HepG2 (cell line): ENCODE data around the gene HINFP. TPM values are rescaled to one million over a fixed set of nuclear protein-coding genes. Genes with fewer than 3 reads are reported as not detected.

ENCODE experiments used
- ARID4A ChIP-seq: sonication (generic); formaldehyde crosslinking; IDR thresholded peaks from 2 replicates; pipeline ENCODE4 v1.5.0; 2020; ENCODE audit warnings: mild to moderate bottlenecking, missing genetic modification reagents, borderline replicate concordance
- ARNT ChIP-seq: fragments of 450-650 bp; IDR thresholded peaks from 2 replicates; pipeline ENCODE4 v1.6.1; 2017
- GTF3A ChIP-seq: sonication (generic); formaldehyde crosslinking; conservative IDR thresholded peaks from 2 replicates; pipeline ENCODE4 v1.4.0; 2020; ENCODE audit warnings: mild to moderate bottlenecking, missing genetic modification reagents
- HMGA1 ChIP-seq: sonication (generic); formaldehyde crosslinking; conservative IDR thresholded peaks from 2 replicates; pipeline ENCODE4 v1.4.0; 2020; ENCODE audit warnings: missing genetic modification reagents
- HNRNPLL ChIP-seq: fragments of 200-400 bp; formaldehyde crosslinking; IDR thresholded peaks from 2 replicates; pipeline ENCODE4 v1.6.1; 2017; ENCODE audit warnings: mild to moderate bottlenecking, low read depth, low read length; ENCODE audit not compliant: poor library complexity, severe bottlenecking
- JDP2 ChIP-seq: sonication (generic); formaldehyde crosslinking; IDR thresholded peaks from 2 replicates; pipeline ENCODE4 v1.8.1; 2022; ENCODE audit warnings: missing genetic modification reagents, borderline replicate concordance
- KLF12 ChIP-seq: sonication (generic); formaldehyde crosslinking; IDR thresholded peaks from 2 replicates; pipeline ENCODE4 v1.4.0; 2020; ENCODE audit warnings: missing genetic modification reagents, borderline replicate concordance
- KLF15 ChIP-seq: sonication (generic); formaldehyde crosslinking; IDR thresholded peaks from 2 replicates; pipeline ENCODE4 v1.8.1; 2023; ENCODE audit warnings: borderline replicate concordance, mild to moderate bottlenecking, inconsistent platforms, missing genetic modification reagents, mixed read lengths
- MAZ ChIP-seq, 2 experiments: sonication (generic) in 1 of 2; formaldehyde crosslinking in 1 of 2; IDR thresholded peaks; 2 replicates each; pipeline versions ENCODE4 v1.5.0 to v1.6.1; 2012 to 2020; ENCODE audit warnings: low read depth in 2 of 2, mild to moderate bottlenecking in 2 of 2, borderline replicate concordance in 1 of 2, improper control_type of control experiment in 1 of 2, low read length in 1 of 2, missing genetic modification reagents in 1 of 2, moderate library complexity in 1 of 2
- MTA1 ChIP-seq: sonication (generic); formaldehyde crosslinking; IDR thresholded peaks from 2 replicates; pipeline ENCODE4 v1.4.0; 2020; ENCODE audit warnings: missing genetic modification reagents, mild to moderate bottlenecking, borderline replicate concordance
- NCOR1 ChIP-seq: fragments of 200-600 bp; sonication (generic); IDR thresholded peaks from 2 replicates; pipeline ENCODE4 v1.7.0; 2017; ENCODE audit warnings: antibody characterized with exemption, low read length, borderline replicate concordance
- NFYB ChIP-seq: sonication (generic); formaldehyde crosslinking; IDR thresholded peaks from 2 replicates; pipeline ENCODE4 v1.4.0; 2020; ENCODE audit warnings: missing genetic modification reagents
- STAG1 ChIP-seq: sonication (generic); formaldehyde crosslinking; IDR thresholded peaks from 2 replicates; pipeline ENCODE4 v1.4.0; 2020; ENCODE audit warnings: missing genetic modification reagents
- ZNF530 ChIP-seq: sonication (generic); formaldehyde crosslinking; IDR thresholded peaks from 2 replicates; pipeline ENCODE4 v1.5.0; 2020; ENCODE audit warnings: low read depth, mild to moderate bottlenecking, missing genetic modification reagents
- ZNF556 ChIP-seq: sonication (generic); formaldehyde crosslinking; IDR thresholded peaks from 2 replicates; pipeline ENCODE4 v1.4.0; 2020; ENCODE audit warnings: mild to moderate bottlenecking, missing genetic modification reagents, borderline replicate concordance
- ZNF577 ChIP-seq: sonication (generic); formaldehyde crosslinking; IDR thresholded peaks from 2 replicates; pipeline ENCODE4 v1.4.0; 2020; ENCODE audit warnings: mild to moderate bottlenecking, low read depth, missing genetic modification reagents, borderline replicate concordance
- ZNF615 ChIP-seq: sonication (generic); formaldehyde crosslinking; IDR thresholded peaks from 2 replicates; pipeline ENCODE4 v1.5.0; 2020; ENCODE audit warnings: mild to moderate bottlenecking, missing genetic modification reagents, borderline replicate concordance
- ZNF619 ChIP-seq: sonication (generic); formaldehyde crosslinking; IDR thresholded peaks from 2 replicates; pipeline ENCODE4 v1.4.0; 2020; ENCODE audit warnings: mild to moderate bottlenecking, missing genetic modification reagents
- ZNF7 ChIP-seq: IDR thresholded peaks from 2 replicates; pipeline ENCODE4 v1.6.1; 2016; ENCODE audit warnings: missing biosample characterization, missing genetic modification reagents
- ZNF761 ChIP-seq: sonication (generic); formaldehyde crosslinking; conservative IDR thresholded peaks from 2 replicates; pipeline ENCODE4 v1.4.0; 2020; ENCODE audit warnings: mild to moderate bottlenecking, missing genetic modification reagents
- ZNF773 ChIP-seq: sonication (generic); formaldehyde crosslinking; IDR thresholded peaks from 2 replicates; pipeline ENCODE4 v1.4.0; 2020; ENCODE audit warnings: missing genetic modification reagents, borderline replicate concordance
- ZNF775 ChIP-seq: sonication (generic); formaldehyde crosslinking; IDR thresholded peaks from 2 replicates; pipeline ENCODE4 v1.4.0; 2020; ENCODE audit warnings: missing genetic modification reagents, mild to moderate bottlenecking, moderate library complexity, borderline replicate concordance
- ZNF839 ChIP-seq: sonication (generic); formaldehyde crosslinking; IDR thresholded peaks from 2 replicates; pipeline ENCODE4 v1.4.0; 2020; ENCODE audit warnings: missing genetic modification reagents, mild to moderate bottlenecking, borderline replicate concordance
- polyA plus RNA-seq, 8 experiments: library from polyadenylated mRNA; depleted of rRNA in 3 of 8; stranded (reverse) in 7 of 8; unstranded in 1 of 8; fragments of >200 nt; fragmentation: Illumina TruSeq in 4 of 8; extraction: Trizol in 4 of 8; gene quantifications; 2 replicates each; pipeline versions ENCODE4 v1.2.1 to v1.2.3, GENCODE V29; 2011 to 2016; ENCODE audit warnings: low read depth in 4 of 8, missing spikeins in 1 of 8, mixed read lengths in 1 of 8; ENCODE audit not compliant: insufficient read depth in 1 of 8
- total RNA-seq, 5 experiments: library from RNA; depleted of rRNA; stranded (reverse); fragments of >200 nt; fragmentation: Illumina TruSeq; extraction: Trizol; gene quantifications; 2 replicates each; pipeline ENCODE4 v1.2.3, GENCODE V29; 2016; ENCODE audit warnings: low read depth in 1 of 5

HINFP gene
- total and polyA plus RNA-seq, 2 of the 13 experiments (the other 11 are each of a cell fraction or from before 2014, with no cell fraction given), result 15.1 to 21.4 TPM

- no peak for TF ChIP-seq ARNT
- TF ChIP-seq ZNF556 (CRISPR knock-in tag), result no peak
- TF ChIP-seq ZNF7, result no peak
- no peak for TF ChIP-seq ZNF530 (CRISPR knock-in tag)
- TF ChIP-seq NCOR1, result no peak; the same call in 1 of the 2 replicates
- TF ChIP-seq ZNF577 (CRISPR knock-in tag), result no peak
- no peak for TF ChIP-seq GTF3A
- TF ChIP-seq ZNF775 (CRISPR knock-in tag), result no peak
- peak; percentile 78; the same call in 1 of the 2 replicates for TF ChIP-seq MAZ (IDR thresholded peaks at IDR 0.05; ENCODE audit: borderline replicate concordance, low read depth, low read length)
- TF ChIP-seq MAZ (CRISPR knock-in tag; IDR thresholded peaks at IDR 0.05; ENCODE audit: low read depth), result peak; percentile 74; the same call in 1 of the 2 replicates
- TF ChIP-seq HMGA1, result no peak
- TF ChIP-seq MTA1 (CRISPR knock-in tag), result no peak
- TF ChIP-seq ARID4A (CRISPR knock-in tag), result peak; percentile 87
- no peak for TF ChIP-seq HNRNPLL
- TF ChIP-seq JDP2 (CRISPR knock-in tag), result no peak
- TF ChIP-seq ZNF619 (CRISPR knock-in tag), result no peak
- TF ChIP-seq ZNF839 (CRISPR knock-in tag), result no peak
- peak; percentile 29; the same call in 1 of the 2 replicates for TF ChIP-seq KLF12 (CRISPR knock-in tag)
- no peak for TF ChIP-seq ZNF615 (CRISPR knock-in tag)
- TF ChIP-seq ZNF773, result no peak
- TF ChIP-seq ZNF761 (CRISPR knock-in tag), result no peak; the same call in 1 of the 2 replicates
- no peak for TF ChIP-seq KLF15
- TF ChIP-seq STAG1, result no peak
- no peak for TF ChIP-seq NFYB
These were observed 14.5 kb upstream of the HINFP start, which contains the start of gene C2CD2L (continued) for GRCh38 chr11:119106564-119107537.
